GM19043 (cell line): ENCODE measurements around the gene MAP6.

Experiments
- ATAC-seq: cut with Tn5 transposase; IDR thresholded peaks from one replicate; pipeline ENCODE4 v1.9.1; 2021; ENCODE audit warnings: low read depth; ENCODE audit not compliant: unreplicated experiment

Gene MAP6

GRCh38 chr11:75632962-75633361, 35.9 kb downstream of the MAP6 start:
- ATAC-seq: no peak

- no peak for ATAC-seq
Measured at GRCh38 chr11:75632450-75632849, 36.4 kb downstream of the MAP6 start.

GRCh38 chr11:75631086-75631730, 37.6 kb downstream of the MAP6 start:
- ATAC-seq: no peak

GRCh38 chr11:75627906-75628668, 40.8 kb downstream of the MAP6 start:
- no peak for ATAC-seq

DNA sequence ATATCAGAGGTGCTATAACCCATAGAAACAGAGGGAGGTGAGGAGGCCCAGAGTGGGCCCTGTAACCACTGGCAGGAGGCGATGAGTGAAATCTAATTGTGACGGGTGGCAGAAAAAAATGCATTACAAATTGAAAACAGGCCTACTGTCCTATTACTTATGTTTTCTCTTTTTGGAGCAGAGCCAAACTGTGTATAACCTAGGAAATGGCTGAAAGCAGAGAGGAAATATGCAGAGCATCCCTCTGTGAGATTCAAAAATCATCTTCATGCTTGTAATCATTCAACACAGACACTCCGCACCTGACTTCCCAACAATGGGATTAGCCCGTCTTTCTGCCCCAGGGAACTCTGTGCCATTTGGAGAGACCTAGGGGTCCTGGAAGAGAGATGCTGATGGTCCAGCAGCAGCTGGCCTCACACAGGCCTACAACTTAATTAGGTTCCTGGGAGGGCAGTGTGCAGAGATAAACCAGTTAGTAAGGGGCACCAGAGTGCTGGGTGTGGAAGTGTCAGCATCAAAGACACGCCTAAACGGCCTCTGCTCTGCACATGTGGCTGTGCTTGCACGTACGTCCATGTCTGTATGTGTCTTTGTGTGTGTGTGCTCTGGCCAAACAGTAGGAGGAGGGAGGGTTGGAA, 41.8 kb downstream of the MAP6 start:
- ATAC-seq: no peak

DNA sequence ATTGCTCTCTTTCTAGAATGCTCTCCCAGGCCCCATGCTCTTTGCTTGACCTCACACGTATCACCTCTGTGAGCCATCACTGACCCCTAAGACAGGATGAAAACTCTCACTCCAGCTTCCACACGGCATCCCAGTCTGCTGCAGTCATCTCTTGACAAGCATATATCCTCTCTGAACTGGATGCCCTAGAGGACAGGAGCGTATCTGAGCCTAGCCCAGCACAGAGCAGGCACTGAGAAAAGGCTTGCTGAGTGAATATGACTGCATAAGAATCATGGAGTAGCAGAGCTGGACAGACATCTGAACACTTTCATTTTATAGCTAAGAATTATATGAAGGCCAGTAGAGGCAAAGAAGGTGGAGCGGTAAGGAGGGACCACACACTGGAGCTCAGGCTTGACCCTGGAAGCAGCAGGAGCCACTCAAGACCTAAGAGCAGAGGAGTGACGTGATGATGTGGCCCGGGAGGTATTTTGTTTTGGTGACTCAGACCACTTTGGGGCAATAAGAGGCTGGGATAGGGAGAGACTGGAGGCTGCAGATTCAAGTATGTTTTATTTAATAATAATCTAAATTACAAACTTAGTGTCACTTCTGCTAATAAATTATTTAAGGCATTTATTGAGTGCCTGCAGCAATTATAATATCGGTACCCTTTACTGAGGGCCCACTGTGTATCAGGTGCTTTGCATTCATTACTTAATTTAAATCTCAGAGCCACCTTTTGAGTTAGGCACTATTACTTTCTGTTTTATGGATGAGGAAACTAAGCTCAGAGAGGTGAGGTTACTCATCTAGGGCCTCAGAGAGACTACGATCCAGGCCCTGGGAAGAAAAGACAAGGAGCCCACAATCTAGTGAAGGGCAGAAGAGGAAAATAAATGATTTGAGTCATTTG, 42.6 kb downstream of the MAP6 start:
- ATAC-seq: no peak

DNA sequence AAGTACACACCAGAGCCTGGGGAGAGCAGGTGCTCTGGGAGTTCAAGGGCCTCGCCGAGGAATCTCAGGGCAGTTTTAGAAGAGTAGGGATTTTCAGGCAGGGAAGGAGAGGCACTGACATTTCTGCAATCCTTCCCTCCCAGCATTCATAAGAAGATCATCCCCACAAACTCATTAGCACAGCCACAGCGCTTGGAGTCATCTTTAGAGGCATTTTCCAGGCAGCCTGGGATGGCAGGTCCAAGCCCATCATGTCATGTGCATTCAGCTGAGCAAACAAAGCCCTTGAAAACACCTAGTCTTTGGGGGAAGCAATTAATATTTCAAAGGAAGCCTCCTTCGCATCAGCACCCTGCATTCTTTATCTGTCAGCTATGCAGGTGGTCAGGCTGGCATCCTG, 43.8 kb downstream of the MAP6 start:
- no peak for ATAC-seq

GRCh38 chr11:75616281-75616680, 52.6 kb downstream of the MAP6 start:
- ATAC-seq: no peak

DNA sequence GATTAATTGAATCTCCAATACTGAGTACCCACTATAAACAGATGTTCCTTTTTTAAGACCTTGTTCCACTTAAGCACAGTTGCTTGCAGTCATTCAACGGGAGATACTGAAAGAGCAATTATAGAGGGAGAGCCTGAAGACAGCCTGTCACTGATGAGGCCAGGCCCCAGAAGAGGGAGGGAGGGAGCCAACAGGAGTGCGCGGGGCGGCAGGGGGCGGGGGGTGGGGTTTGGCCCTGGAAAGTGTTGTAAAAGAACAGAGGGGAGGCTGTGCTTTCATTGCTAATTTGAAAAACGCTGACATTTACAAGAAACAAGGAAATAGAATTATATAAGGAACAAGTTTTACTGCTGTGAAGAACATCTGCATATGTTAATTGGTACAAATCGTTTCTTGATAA, 53.1 kb downstream of the MAP6 start:
- no peak for ATAC-seq

DNA sequence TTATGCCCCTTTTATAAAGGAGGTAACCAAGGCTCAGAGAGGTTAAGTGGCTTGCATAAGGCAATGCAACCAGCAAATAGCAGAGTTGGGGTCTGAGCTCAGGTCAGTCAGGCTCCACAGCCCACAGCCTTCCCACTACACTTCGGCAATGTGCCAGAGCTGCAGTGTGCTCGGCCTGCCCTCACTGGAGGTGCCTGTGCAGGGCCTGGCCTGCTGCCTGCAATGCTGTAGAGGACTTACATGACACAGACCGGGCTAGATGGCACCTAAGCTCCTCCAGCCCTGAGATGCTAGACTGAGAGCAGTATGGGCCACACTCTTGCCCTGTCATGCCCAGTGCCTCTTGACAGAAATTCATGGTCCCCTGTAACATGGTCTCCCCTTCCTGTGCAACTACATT, 57.0 kb downstream of the MAP6 start:
- ATAC-seq: no peak

GRCh38 chr11:75606099-75606498, 62.7 kb downstream of the MAP6 start:
- no peak for ATAC-seq

DNA sequence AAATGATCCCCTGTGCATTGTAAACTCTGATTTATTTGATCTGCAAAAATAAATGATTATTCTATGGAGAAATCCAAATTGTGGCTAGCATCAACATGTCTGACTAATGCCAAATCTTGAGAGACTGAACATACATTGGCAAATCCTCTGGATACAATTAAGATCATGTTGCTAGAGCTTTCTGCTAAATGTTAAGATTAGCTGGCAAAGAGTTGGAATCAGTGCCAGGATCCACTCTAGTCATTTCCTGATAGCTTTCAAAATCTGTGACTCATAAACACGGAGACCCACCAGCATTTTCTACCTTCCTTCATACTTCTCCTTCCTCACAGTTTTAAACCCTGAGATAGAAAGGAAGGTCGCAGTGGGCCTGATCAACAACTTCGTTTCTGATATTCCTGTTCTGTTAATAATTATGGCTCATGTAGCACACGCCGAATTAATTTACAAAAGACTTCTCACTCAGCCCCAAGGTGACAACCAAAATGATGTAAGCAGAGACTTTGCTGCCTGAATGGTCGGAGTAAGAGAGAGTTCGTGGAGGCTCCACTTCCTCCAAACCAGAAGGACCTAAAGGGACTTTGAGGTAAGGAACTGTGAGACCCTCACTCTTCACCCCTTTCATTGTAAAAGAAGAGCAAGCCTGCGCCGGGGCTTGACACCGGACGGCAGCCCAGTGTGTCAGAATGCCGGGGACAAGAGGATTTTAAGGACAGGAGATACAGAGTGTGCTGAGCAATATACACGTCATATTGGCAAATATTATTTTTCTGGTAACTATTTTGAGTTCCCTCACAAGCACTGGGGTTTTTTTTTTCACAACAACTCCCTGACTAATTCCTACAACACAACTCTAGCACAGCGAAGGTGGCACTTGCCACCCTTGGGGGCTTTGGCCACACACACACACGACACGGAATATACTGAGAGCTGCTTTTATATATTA, 64.8 kb downstream of the MAP6 start:
- no peak for ATAC-seq

DNA sequence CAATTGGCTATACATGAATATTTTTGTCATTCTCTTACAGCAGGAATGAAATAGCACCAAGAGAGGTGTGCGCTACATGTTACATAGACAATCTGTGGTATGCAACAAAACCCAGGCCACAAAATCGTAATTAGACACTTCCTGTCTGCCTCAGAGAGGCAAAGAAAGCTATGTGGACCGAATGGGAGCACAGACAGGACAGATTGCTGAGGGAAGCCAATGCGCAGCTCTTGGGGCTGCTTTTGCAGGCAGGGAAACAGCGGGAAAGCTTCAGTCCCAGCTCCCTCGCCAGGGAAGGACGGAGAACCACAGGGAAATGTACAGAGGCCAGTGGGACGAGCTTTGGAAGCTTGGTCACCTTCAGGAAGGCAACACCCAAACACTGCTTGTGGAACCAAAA, 65.9 kb downstream of the MAP6 start:
- ATAC-seq: no peak

GRCh38 chr11:75601494-75601893, 67.3 kb downstream of the MAP6 start:
- ATAC-seq: no peak

DNA sequence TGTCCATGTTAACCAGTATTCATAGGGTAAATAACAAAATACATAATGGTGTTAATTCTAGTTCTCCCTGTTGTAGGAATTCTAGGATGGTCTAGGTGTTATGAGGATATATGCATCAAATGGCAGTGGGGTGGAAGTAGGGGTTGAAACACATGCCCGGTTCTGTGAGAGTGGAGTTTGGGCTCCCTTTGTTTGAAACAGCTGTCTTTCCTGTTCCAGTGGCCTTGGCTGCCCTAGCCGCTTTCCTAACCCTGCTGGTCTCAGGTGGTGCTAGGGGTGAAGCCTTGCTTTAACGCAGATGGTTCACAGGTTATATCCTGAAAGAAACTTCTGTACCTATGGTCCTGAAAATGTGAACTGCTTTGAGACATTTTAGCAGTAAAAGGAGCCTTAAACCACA, 68.5 kb downstream of the MAP6 start:
- no peak for ATAC-seq

DNA sequence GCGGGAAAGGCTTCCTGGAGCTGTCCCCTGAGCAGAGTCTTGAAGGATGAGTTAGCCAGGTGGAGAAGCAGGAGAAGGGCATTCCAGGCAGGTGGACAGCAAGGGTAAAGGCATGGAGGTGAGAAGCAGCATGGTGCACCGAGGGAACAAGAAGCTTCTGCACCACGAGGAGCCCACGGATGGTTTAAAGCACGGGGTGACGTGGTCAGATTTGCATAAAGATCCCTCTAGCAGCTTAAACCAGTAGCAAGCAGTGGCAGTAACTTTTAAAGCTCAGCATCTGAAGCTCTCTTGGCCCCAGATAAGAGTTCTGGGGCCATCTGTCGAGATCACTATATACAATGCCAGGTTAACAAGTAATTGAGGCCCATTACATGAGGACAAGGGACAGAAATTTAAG, 69.9 kb downstream of the MAP6 start:
- ATAC-seq: no peak

DNA sequence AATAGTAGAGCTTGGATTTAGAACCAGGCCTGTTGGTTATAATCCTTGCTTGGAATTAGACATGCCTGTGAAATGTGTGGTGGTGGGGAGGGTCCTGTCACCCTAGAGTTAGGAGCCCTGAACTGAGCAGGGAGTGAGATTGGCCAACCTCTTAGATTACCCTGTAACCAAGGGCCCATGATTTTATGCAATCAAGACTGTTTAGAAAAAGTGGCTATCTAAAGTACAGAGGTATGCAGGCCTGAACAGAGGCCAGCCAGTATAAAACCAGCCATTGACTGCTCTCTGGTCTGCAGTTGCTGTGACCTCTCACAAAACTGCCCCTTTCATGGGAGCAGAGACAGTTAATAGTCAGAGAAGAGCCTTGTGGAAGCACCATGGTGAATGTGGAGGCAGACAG, 70.6 kb downstream of the MAP6 start:
- ATAC-seq: no peak

GRCh38 chr11:75597636-75598035, 71.2 kb downstream of the MAP6 start:
- no peak for ATAC-seq

GRCh38 chr11:75596914-75597313, 71.9 kb downstream of the MAP6 start:
- ATAC-seq: no peak

DNA sequence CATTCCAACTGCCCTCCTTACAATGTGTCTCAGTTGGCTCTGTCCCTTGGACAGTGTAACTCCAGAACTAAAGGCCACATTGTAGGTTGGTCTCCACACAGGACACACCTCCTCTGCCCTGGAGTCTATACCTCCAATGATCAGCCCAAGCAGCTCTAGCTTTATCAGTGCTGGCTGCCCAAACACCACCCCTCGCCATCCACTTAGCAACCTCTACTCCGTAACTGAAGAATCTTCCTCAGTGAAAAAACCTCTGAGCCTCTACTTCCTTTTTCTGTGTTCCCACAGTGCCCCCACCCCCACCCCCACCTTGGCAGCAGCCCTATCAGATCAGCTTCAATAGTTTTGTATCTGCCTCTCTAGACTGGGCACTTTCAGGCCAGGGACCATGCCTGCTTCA, 73.4 kb downstream of the MAP6 start:
- ATAC-seq: no peak
